ENCODE results near the gene AOPEP. TPM values are rescaled to one million over a fixed set of nuclear protein-coding genes. Genes with fewer than 3 reads are reported as not detected.

Gene AOPEP
- total and polyA plus RNA-seq, 2 of the 13 experiments (the other 11 are each of a cell fraction or from before 2014, with no cell fraction given): 22.2 to 41.6 TPM

DNA sequence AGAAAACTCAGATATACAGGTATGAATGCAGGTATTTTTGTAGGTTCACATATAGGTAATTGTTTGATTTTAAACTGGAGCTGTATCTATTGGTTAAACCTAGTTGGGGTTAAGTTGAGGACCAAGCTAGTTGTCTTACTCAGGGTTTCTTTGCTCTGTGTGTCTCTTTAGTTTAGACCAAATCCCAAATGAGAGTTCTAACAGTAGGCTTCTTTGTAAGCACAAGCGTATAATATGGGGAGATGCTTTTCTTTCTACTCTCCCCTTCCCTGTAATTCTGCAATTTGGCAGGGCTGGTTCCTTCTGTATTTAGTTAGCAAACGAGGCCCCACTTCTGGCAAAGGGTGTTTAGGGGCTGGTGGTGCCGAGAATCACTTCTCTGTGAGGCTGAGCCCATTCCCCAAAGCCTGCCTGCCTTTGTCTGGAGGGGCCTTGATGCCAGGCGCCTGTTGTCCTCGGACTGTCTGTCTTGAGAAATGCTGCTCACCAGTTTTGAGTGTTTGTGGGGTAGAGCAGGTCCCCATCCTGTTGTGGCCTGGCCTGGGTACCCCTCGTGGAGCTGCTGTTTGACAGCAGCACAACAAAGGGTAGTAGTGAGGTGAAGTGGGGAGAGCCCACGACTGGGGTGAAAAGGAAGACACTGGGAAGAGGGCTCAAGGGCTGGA lies 331.8 kb downstream of the AOPEP start:
- Histone ChIP-seq H3K4me1 (ENCODE audit: insufficient read depth, low read length) (peaks cover 92% of the 10 kb centered on the region), H3K9me3 (ENCODE audit: low read length) (no peaks in the 10 kb centered on the region), H3K4me3 (replicated peaks in 1 of 3; ENCODE audit: insufficient read depth in 1 of 3, low read depth in 2 of 3, low read length in 3 of 3) (no peak overlapping the region), H3K4me2 (ENCODE audit: low read depth, low read length) (no peak overlapping the region), H3K79me2 (ENCODE audit: insufficient read depth, low read length) (peaks cover 93% of the 10 kb centered on the region), H3K27me3 (ENCODE audit: control insufficient read depth in 1 of 2, insufficient read depth in 2 of 2, low read length in 2 of 2) (no peaks in the 10 kb centered on the region), H3K9ac (ENCODE audit: insufficient read depth, low read depth, low read length) (no peak overlapping the region), H3K27ac (ENCODE audit: extremely low read length, insufficient read depth, low read length) (peak overlapping the region; percentile 17), H4K20me1 (ENCODE audit: insufficient read depth, low read length) (peaks cover 42% of the 10 kb centered on the region), H3K36me3 (replicated peaks in 1 of 2; ENCODE audit: control insufficient read depth in 1 of 2, insufficient read depth in 2 of 2, low read length in 2 of 2) (peaks cover 15 to 78% of the 10 kb centered on the region in 2 experiments), H2AFZ (ENCODE audit: low read length) (no peak overlapping the region)
- intact Hi-C loops (cut with micrococcal nuclease; ENCODE audit: unreplicated experiment) (no loop called here), in situ Hi-C loops (cut with HindIII; ENCODE audit: extremely low pct_ligation_motif_present, low pct_unique_long_range_greater_than_20kb) (no loop called here)
- FAIRE-seq: no peak
- TF ChIP-seq IRF2 (CRISPR knock-in tag; IDR thresholded peaks at IDR 0.05) (no peak), AGO2 (optimal IDR thresholded peaks at IDR 0.05; ENCODE audit: low read depth, low read length) (peak; percentile 43)
- TF ChIP-seq, protein P1, sequence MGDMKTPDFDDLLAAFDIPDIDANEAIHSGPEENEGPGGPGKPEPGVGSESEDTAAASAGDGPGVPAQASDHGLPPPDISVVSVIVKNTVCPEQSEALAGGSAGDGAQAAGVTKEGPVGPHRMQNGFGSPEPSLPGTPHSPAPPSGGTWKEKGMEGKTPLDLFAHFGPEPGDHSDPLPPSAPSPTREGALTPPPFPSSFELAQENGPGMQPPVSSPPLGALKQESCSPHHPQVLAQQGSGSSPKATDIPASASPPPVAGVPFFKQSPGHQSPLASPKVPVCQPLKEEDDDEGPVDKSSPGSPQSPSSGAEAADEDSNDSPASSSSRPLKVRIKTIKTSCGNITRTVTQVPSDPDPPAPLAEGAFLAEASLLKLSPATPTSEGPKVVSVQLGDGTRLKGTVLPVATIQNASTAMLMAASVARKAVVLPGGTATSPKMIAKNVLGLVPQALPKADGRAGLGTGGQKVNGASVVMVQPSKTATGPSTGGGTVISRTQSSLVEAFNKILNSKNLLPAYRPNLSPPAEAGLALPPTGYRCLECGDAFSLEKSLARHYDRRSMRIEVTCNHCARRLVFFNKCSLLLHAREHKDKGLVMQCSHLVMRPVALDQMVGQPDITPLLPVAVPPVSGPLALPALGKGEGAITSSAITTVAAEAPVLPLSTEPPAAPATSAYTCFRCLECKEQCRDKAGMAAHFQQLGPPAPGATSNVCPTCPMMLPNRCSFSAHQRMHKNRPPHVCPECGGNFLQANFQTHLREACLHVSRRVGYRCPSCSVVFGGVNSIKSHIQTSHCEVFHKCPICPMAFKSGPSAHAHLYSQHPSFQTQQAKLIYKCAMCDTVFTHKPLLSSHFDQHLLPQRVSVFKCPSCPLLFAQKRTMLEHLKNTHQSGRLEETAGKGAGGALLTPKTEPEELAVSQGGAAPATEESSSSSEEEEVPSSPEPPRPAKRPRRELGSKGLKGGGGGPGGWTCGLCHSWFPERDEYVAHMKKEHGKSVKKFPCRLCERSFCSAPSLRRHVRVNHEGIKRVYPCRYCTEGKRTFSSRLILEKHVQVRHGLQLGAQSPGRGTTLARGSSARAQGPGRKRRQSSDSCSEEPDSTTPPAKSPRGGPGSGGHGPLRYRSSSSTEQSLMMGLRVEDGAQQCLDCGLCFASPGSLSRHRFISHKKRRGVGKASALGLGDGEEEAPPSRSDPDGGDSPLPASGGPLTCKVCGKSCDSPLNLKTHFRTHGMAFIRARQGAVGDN (CRISPR knock-in tag; IDR thresholded peaks at IDR 0.05): peak; percentile 23; the same call in 1 of the 2 replicates
- BruUV-seq (replicated peaks): no TSS peak
- 95% methylated on average over 7 of the region's 7 CpGs for whole genome bisulfite sequencing (ENCODE audit: low lambda C conversion rate)
- no peak for ATAC-seq
- ChIA-PET CTCF (ENCODE audit: low intra/inter-chr PET ratio, low total read pairs) (no interaction called here), POLR2A (interaction anchor here (1.0 kb wide), 1 partner anchor 26 kb away, joined by 4 read pairs; no protein-coding TSS in a partner anchor)
- DNase-seq (ENCODE audit: low spot score): no peak
